HG03442 (cell line): ENCODE measurements around the gene OR7D2.
"Not testable (repeated sequence)": the region's sequence is repeated elsewhere in the genome, so short reads cannot be mapped to it uniquely, and the experiment has no call there.

Source experiments
- ATAC-seq: cut with Tn5 transposase; IDR thresholded peaks from one replicate; pipeline ENCODE4 v1.9.1; 2021; ENCODE audit warnings: mild to moderate bottlenecking, moderate library complexity; ENCODE audit not compliant: unreplicated experiment

OR7D2 gene

GRCh38 chr19:9198044-9198443, 19.3 kb downstream of the OR7D2 start:
- ATAC-seq: not testable (repeated sequence)

- ATAC-seq: no peak
Measured at GRCh38 chr19:9205501-9206113, 26.8 kb downstream of the OR7D2 start.

DNA sequence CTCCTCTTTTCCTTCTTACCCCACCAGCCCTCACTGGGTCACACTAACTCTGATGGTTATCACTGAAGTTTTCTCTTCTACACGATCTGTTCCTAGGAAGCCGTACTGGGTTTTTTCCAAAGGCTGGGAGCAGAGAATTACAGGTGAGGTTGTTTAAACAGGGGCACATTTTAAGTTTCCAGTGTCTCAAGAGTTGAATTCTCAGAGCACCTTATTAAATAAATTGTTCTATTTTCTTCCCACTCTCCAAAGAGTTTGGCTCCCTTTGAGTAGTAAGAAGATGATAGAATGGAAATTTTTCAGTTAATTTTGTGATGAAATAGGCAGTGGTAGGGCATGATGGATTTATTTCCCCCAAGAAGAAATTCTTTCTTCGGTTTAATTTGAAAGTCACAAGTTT, 40.7 kb downstream of the OR7D2 start, which contains the start of gene OR7D4:
Gene OR7D4 (minus strand): TSS at position 101 of the 400 bp plus-strand sequence. CDS start 4,752 bp downstream, outside the sequence.
- ATAC-seq: no peak
